ENCODE measurements around the gene CDH13. TPM values are rescaled to one million over a fixed set of nuclear protein-coding genes. Genes with fewer than 3 reads are reported as not detected.

Gene CDH13
- total and polyA plus RNA-seq, 12 donors, result 0.86 to 30.6 (median 2.4) TPM

DNA sequence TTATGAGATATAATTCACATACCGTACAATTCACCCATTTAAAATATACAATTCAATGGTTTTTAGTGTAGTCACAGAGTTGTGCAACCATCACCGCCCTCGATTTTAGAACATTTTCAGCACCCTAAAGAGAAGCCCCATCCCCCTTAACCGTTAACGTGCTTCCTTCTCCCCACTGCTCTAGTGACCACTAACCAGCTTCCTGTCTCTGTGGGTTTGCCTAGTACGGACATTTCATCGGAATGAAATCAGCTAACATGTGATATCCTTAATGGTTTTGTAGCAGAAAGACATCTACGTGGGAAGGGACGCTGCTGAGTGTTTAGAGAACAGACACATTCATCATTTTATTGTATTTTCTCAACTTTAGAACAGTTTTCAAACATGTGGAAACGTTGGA, 1100.2 kb downstream of the CDH13 start:
- H3K9me3 ChIP-seq (replicated peaks in 1 of 3), result no peaks in the 10 kb centered on the region
- peak in 1 of 7 donors; percentile 17 for DNase-seq
- 52 to 63% (median 61%) methylated on average over 10 of the region's 10 CpGs for WGBS, 4 donors
- H3K27me3 ChIP-seq, result no peaks in the 10 kb centered on the region
- H3K36me3 ChIP-seq (replicated peaks in 1 of 2), result no peaks in the 10 kb centered on the region
- intact Hi-C loops (cut with DNase I), result no loop called here
- TF ChIP-seq, protein P1, sequence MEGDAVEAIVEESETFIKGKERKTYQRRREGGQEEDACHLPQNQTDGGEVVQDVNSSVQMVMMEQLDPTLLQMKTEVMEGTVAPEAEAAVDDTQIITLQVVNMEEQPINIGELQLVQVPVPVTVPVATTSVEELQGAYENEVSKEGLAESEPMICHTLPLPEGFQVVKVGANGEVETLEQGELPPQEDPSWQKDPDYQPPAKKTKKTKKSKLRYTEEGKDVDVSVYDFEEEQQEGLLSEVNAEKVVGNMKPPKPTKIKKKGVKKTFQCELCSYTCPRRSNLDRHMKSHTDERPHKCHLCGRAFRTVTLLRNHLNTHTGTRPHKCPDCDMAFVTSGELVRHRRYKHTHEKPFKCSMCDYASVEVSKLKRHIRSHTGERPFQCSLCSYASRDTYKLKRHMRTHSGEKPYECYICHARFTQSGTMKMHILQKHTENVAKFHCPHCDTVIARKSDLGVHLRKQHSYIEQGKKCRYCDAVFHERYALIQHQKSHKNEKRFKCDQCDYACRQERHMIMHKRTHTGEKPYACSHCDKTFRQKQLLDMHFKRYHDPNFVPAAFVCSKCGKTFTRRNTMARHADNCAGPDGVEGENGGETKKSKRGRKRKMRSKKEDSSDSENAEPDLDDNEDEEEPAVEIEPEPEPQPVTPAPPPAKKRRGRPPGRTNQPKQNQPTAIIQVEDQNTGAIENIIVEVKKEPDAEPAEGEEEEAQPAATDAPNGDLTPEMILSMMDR (IDR thresholded peaks at IDR 0.05), result no peak
- no peak for TF ChIP-seq POLR2A (IDR thresholded peaks at IDR 0.05)
- H3K4me3 ChIP-seq, result no peak overlapping the region
- no peaks in the 10 kb centered on the region for H3K4me1 ChIP-seq (replicated peaks in 1 of 2)
- no peak overlapping the region for H3K27ac ChIP-seq

DNA sequence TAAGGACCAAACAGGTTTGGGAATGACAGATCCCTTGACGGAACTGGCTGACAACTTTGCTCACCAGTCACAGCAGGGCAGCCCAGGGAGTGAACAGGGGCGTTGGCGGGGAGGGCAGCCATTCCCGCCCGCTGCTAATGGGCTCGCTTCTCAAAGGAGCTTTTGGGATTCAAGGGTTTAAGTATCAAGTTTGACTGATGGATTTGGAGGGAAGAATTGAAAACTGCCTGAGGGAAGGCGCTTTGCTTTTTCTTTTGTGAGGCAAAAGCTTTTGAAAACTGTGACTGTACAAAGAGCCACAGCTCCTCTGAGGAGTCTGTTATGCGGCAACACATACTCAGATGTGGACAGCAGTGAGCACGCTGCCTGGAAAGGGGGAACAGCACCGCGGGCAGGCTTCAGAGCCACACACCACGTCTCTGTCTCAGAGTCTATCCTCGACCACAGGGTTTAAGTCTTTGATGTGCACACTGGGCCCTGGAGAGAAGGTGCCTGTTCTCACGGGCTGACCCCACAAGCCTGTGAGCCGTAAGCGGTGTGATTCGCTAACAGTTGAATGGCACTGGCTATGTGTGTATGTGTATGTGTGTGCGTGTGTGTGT, 1101.1 kb downstream of the CDH13 start:
- Histone ChIP-seq H3K27ac (no peak overlapping the region), H3K4me3 (no peak overlapping the region), H3K9me3 (replicated peaks in 1 of 3) (no peaks in the 10 kb centered on the region), H3K4me1 (replicated peaks in 1 of 2) (no peaks in the 10 kb centered on the region), H3K27me3 (no peaks in the 10 kb centered on the region), H3K36me3 (replicated peaks in 1 of 2) (no peaks in the 10 kb centered on the region)
- intact Hi-C loops (cut with DNase I), result no loop called here
- TF ChIP-seq POLR2A (IDR thresholded peaks at IDR 0.05), result no peak
- TF ChIP-seq, protein P1 (IDR thresholded peaks at IDR 0.05), result no peak
- no peak for DNase-seq
- 77 to 85% (median 81%) methylated on average over 15 to 18 of the region's 18 CpGs for WGBS, 4 donors

DNA sequence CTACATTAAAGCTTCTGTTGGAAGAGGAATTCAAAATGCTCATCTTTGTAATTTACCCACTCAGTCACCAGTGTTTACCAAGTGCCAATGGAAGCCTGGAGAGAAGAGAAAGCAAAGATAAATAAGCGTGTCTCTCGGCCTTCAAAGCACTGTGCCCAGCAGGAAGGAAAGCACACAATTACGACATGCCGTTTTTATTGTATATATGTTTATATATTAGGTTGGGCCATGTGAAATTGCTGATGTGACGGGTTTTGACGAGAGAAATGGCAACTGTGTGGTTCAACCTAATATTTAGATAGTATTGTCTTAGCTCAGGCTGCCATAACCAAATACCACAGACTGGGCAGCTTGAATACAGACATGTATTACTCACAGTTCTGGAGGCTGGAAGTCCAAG, 1101.7 kb downstream of the CDH13 start:
- intact Hi-C loops (cut with DNase I), result no loop called here
- H3K27ac ChIP-seq, result no peak overlapping the region
- TF ChIP-seq POLR2A (IDR thresholded peaks at IDR 0.05), result no peak
- TF ChIP-seq, protein P1 (IDR thresholded peaks at IDR 0.05), result no peak
- H3K4me1 ChIP-seq (replicated peaks in 1 of 2), result no peaks in the 10 kb centered on the region
- no peak for DNase-seq
- no peak overlapping the region for H3K4me3 ChIP-seq
- H3K9me3 ChIP-seq (replicated peaks in 1 of 3), result no peaks in the 10 kb centered on the region
- 64 to 84% (median 77%) methylated on average over 6 of the region's 6 CpGs for WGBS, 4 donors
- no peaks in the 10 kb centered on the region for H3K27me3 ChIP-seq
- H3K36me3 ChIP-seq (replicated peaks in 1 of 2), result no peaks in the 10 kb centered on the region

DNA sequence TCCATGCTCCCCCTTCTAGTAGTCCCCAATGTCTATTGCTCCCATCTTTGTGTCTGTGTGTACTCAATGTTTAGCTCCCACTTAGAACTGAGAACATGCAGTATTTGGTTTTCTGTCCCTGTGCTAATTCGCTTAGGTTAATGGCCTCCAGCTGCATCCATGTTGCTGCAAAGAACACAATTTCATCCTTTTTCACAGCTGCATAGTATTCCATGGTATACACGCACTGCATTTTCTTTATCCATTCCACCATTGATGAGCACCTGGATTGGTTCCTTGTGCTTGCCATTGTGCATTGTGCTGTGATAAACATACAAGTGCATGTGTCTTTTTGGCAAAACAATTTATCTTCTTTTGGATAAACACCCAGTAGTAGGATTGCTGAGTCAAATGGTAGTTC, 1104.0 kb downstream of the CDH13 start:
- Histone ChIP-seq H3K27ac (no peak overlapping the region), H3K4me1 (replicated peaks in 1 of 2) (no peaks in the 10 kb centered on the region), H3K36me3 (replicated peaks in 1 of 2) (no peaks in the 10 kb centered on the region), H3K27me3 (no peaks in the 10 kb centered on the region), H3K9me3 (replicated peaks in 1 of 3) (no peaks in the 10 kb centered on the region), H3K4me3 (no peak overlapping the region)
- WGBS, 4 donors, result 37 to 90% (median 42%) methylated on average over 2 of the region's 2 CpGs
- TF ChIP-seq, protein P1 (IDR thresholded peaks at IDR 0.05), result no peak
- TF ChIP-seq POLR2A (IDR thresholded peaks at IDR 0.05), result no peak
- DNase-seq, result no peak
- intact Hi-C loops (cut with DNase I), result no loop called here

Data from adrenal gland (tissue), 12 donors.